ENCODE measurements around the gene PCDH10. TPM values are rescaled to one million over a fixed set of nuclear protein-coding genes. Genes with fewer than 3 reads are reported as not detected.

PCDH10 gene
- total RNA-seq, 4 donors from 2014 or later = 0.27 to 0.83 (median 0.50) TPM

- DNase-seq = no peak
- H3K27ac ChIP-seq = no peak overlapping the region
- H3K4me3 ChIP-seq = no peak overlapping the region
- H3K9me3 ChIP-seq = no peaks in the 10 kb centered on the region
- no peaks in the 10 kb centered on the region for H3K4me1 ChIP-seq
- no peaks in the 10 kb centered on the region for H3K36me3 ChIP-seq
- TF ChIP-seq POLR2A (IDR thresholded peaks at IDR 0.05) (no peak), CTCF (IDR thresholded peaks at IDR 0.05) (no peak)
- H3K27me3 ChIP-seq = no peaks in the 10 kb centered on the region
These were observed 29.9 kb downstream of the PCDH10 start for GRCh38 chr4:133178956-133179355.

- H3K4me1 ChIP-seq = no peaks in the 10 kb centered on the region
- TF ChIP-seq POLR2A (IDR thresholded peaks at IDR 0.05) = no peak
- TF ChIP-seq CTCF (IDR thresholded peaks at IDR 0.05) = no peak
- H3K27me3 ChIP-seq = no peaks in the 10 kb centered on the region
- H3K27ac ChIP-seq = no peak overlapping the region
- no peaks in the 10 kb centered on the region for H3K36me3 ChIP-seq
- no peak for DNase-seq
- no peaks in the 10 kb centered on the region for H3K9me3 ChIP-seq
- no peak overlapping the region for H3K4me3 ChIP-seq
These were observed 37.1 kb downstream of the PCDH10 start for GRCh38 chr4:133186210-133186609.

- Histone ChIP-seq H3K4me3 (no peak overlapping the region), H3K36me3 (no peaks in the 10 kb centered on the region), H3K27me3 (no peaks in the 10 kb centered on the region), H3K27ac (no peak overlapping the region), H3K9me3 (no peaks in the 10 kb centered on the region), H3K4me1 (no peaks in the 10 kb centered on the region)
- TF ChIP-seq POLR2A (IDR thresholded peaks at IDR 0.05) (no peak), CTCF (IDR thresholded peaks at IDR 0.05) (no peak)
- DNase-seq = no peak
These were observed 37.8 kb downstream of the PCDH10 start for GRCh38 chr4:133186845-133187244.

GRCh38 chr4:133188433-133189146 lies 39.5 kb downstream of the PCDH10 start:
- H3K36me3 ChIP-seq = no peaks in the 10 kb centered on the region
- no peak overlapping the region for H3K27ac ChIP-seq
- H3K9me3 ChIP-seq = no peaks in the 10 kb centered on the region
- no peak overlapping the region for H3K4me3 ChIP-seq
- DNase-seq = no peak
- no peak for TF ChIP-seq POLR2A (IDR thresholded peaks at IDR 0.05)
- no peak for TF ChIP-seq CTCF (IDR thresholded peaks at IDR 0.05)
- no peaks in the 10 kb centered on the region for H3K4me1 ChIP-seq
- no peaks in the 10 kb centered on the region for H3K27me3 ChIP-seq

- no peak overlapping the region for H3K27ac ChIP-seq
These were observed 40.0 kb downstream of the PCDH10 start for GRCh38 chr4:133189147-133189517.

More at GRCh38 chr4:133189147-133189517, 40.0 kb downstream of the PCDH10 start:
- TF ChIP-seq CTCF (IDR thresholded peaks at IDR 0.05) = no peak
- no peak for TF ChIP-seq POLR2A (IDR thresholded peaks at IDR 0.05)
- Histone ChIP-seq H3K4me3 (no peak overlapping the region), H3K9me3 (no peaks in the 10 kb centered on the region), H3K4me1 (no peaks in the 10 kb centered on the region), H3K27me3 (no peaks in the 10 kb centered on the region), H3K36me3 (no peaks in the 10 kb centered on the region)
- DNase-seq = no peak

All from Peyer's patch (tissue), 4 donors.